GM20000 (cell line): ENCODE measurements around the gene EIF2S1.

Experiments
- DNase-seq: peaks from one replicate; pipeline ENCODE4 v3.0.0; 2012; ENCODE audit warnings: low spot score
- CTCF ChIP-seq: IDR thresholded peaks from 2 replicates; pipeline ENCODE4 v1.5.1; 2012; ENCODE audit warnings: mild to moderate bottlenecking, control low read depth; ENCODE audit errors: extremely low read depth, missing control alignments

The EIF2S1 gene

GRCh38 chr14:67429510-67430205, 69.5 kb downstream of the EIF2S1 start:
- no peak for DNase-seq
- TF ChIP-seq CTCF = no peak

GRCh38 chr14:67432050-67432564, 72.0 kb downstream of the EIF2S1 start:
- no peak for DNase-seq

GRCh38 chr14:67435603-67436002, 75.5 kb downstream of the EIF2S1 start:
- DNase-seq = no peak
- no peak for TF ChIP-seq CTCF

More at GRCh38 chr14:67432050-67432564, 72.0 kb downstream of the EIF2S1 start:
- TF ChIP-seq CTCF = no peak
